ENCODE data around the gene MBP. TPM values are rescaled to one million over a fixed set of nuclear protein-coding genes. Genes with fewer than 3 reads are reported as not detected.

MBP gene
- total RNA-seq, 2 experiments from 2014 or later, result 75.4 to 79.2 TPM

- no peak for TF ChIP-seq CTCF (IDR thresholded peaks at IDR 0.05)
- H3K4me3 ChIP-seq (ENCODE audit: low read length), result no peak overlapping the region
- H3K27ac ChIP-seq (ENCODE audit: low read depth in 1 of 2, low read length in 2 of 2), result no peak overlapping the region
- H3K9me3 ChIP-seq (ENCODE audit: control insufficient read depth in 1 of 2, insufficient read depth in 1 of 2, low read length in 2 of 2), result no peaks in the 10 kb centered on the region
- H3K36me3 Mint-ChIP-seq (ENCODE audit: low read depth), result no peaks in the 10 kb centered on the region
- intact Hi-C loops (cut with DNase I, micrococcal nuclease), result no loop called here
- H3K4me1 Mint-ChIP-seq (ENCODE audit: low read depth), result no peaks in the 10 kb centered on the region
- POLR2A ChIA-PET, result no interaction called here
- CTCF ChIA-PET, result no interaction called here
- no peaks in the 10 kb centered on the region for H3K27me3 Mint-ChIP-seq
- H3K9me3 Mint-ChIP-seq, result no peaks in the 10 kb centered on the region
- no peaks in the 10 kb centered on the region for H3K36me3 ChIP-seq (ENCODE audit: insufficient read depth, low read length)
- DNase-seq, result no peak
- no peaks in the 10 kb centered on the region for H3K27me3 ChIP-seq (ENCODE audit: control insufficient read depth in 1 of 2, insufficient read depth in 2 of 2, low read length in 2 of 2)
- peaks cover 9% of the 10 kb centered on the region for H3K4me1 ChIP-seq (ENCODE audit: insufficient read depth, low read length)
- no peak for ATAC-seq (ENCODE audit: poor library complexity)
- H3K27ac Mint-ChIP-seq, result no peak overlapping the region
- H3K4me3 Mint-ChIP-seq, result no peak overlapping the region
Observed at GRCh38 chr18:76986406-76986805, 146.2 kb downstream of the MBP start.

- Histone ChIP-seq H3K36me3 (ENCODE audit: insufficient read depth, low read length) (no peaks in the 10 kb centered on the region), H3K4me3 (ENCODE audit: low read length) (no peak overlapping the region), H3K27ac (ENCODE audit: low read depth in 1 of 2, low read length in 2 of 2) (no peak overlapping the region), H3K4me1 (ENCODE audit: insufficient read depth, low read length) (peaks cover 9% of the 10 kb centered on the region), H3K27me3 (ENCODE audit: control insufficient read depth in 1 of 2, insufficient read depth in 2 of 2, low read length in 2 of 2) (no peaks in the 10 kb centered on the region), H3K9me3 (ENCODE audit: control insufficient read depth in 1 of 2, insufficient read depth in 1 of 2, low read length in 2 of 2) (no peaks in the 10 kb centered on the region)
- Mint-ChIP-seq H3K9me3 (no peaks in the 10 kb centered on the region), H3K4me3 (no peak overlapping the region), H3K4me1 (ENCODE audit: low read depth) (no peaks in the 10 kb centered on the region), H3K36me3 (ENCODE audit: low read depth) (no peaks in the 10 kb centered on the region), H3K27me3 (no peaks in the 10 kb centered on the region), H3K27ac (no peak overlapping the region)
- intact Hi-C loops (cut with DNase I, micrococcal nuclease), result no loop called here
- CTCF ChIA-PET, result no interaction called here
- TF ChIP-seq CTCF (IDR thresholded peaks at IDR 0.05), result no peak
- no peak for DNase-seq
- POLR2A ChIA-PET, result no interaction called here
- ATAC-seq (ENCODE audit: poor library complexity), result no peak
Observed at GRCh38 chr18:76985951-76986236, 146.7 kb downstream of the MBP start.

- H3K27me3 Mint-ChIP-seq, result no peaks in the 10 kb centered on the region
- Histone ChIP-seq H3K4me3 (ENCODE audit: low read length) (no peak overlapping the region), H3K4me1 (ENCODE audit: insufficient read depth, low read length) (peaks cover 9% of the 10 kb centered on the region), H3K9me3 (ENCODE audit: control insufficient read depth in 1 of 2, insufficient read depth in 1 of 2, low read length in 2 of 2) (no peaks in the 10 kb centered on the region), H3K27me3 (ENCODE audit: control insufficient read depth in 1 of 2, insufficient read depth in 2 of 2, low read length in 2 of 2) (no peaks in the 10 kb centered on the region), H3K27ac (ENCODE audit: low read depth in 1 of 2, low read length in 2 of 2) (no peak overlapping the region), H3K36me3 (ENCODE audit: insufficient read depth, low read length) (no peaks in the 10 kb centered on the region)
- no peak overlapping the region for H3K4me3 Mint-ChIP-seq
- no peak overlapping the region for H3K27ac Mint-ChIP-seq
- ATAC-seq (ENCODE audit: poor library complexity) (no peak), DNase-seq (no peak)
- H3K9me3 Mint-ChIP-seq, result no peaks in the 10 kb centered on the region
- no peak for TF ChIP-seq CTCF (IDR thresholded peaks at IDR 0.05)
- H3K36me3 Mint-ChIP-seq (ENCODE audit: low read depth), result no peaks in the 10 kb centered on the region
- ChIA-PET POLR2A (no interaction called here), CTCF (no interaction called here)
- intact Hi-C loops (cut with DNase I, micrococcal nuclease), result no loop called here
- H3K4me1 Mint-ChIP-seq (ENCODE audit: low read depth), result no peaks in the 10 kb centered on the region
Observed at GRCh38 chr18:76985156-76985950, 147.2 kb downstream of the MBP start.
